Hepatocyte (in vitro differentiated cells): ENCODE results near the gene SRD5A3. TPM values are rescaled to one million over a fixed set of nuclear protein-coding genes. Genes with fewer than 3 reads are reported as not detected.
A peak's percentile ranks its signal among the peaks of the same experiment; 100 is the strongest.

Experiments
- DNase-seq: peaks from one replicate; pipeline ENCODE4 v3.0.0-alpha.2; 2016; ENCODE audit warnings: low spot score
- H2AFZ ChIP-seq: fragments of 200-600 bp; sonication (generic); 2 replicates; pipeline ENCODE4 v1.6.0; 2016; ENCODE audit warnings: antibody characterized with exemption, mild to moderate bottlenecking
- H3K27ac ChIP-seq: fragments of 200-600 bp; sonication (generic); 2 replicates; pipeline ENCODE4 v1.5.1; 2016; ENCODE audit warnings: mild to moderate bottlenecking
- H3K27me3 ChIP-seq: fragments of 200-600 bp; sonication (generic); 2 replicates; pipeline ENCODE4 v1.6.1; 2016
- H3K36me3 ChIP-seq: fragments of 200-600 bp; sonication (generic); replicated peaks from 2 replicates; pipeline ENCODE4 v1.5.1; 2016; ENCODE audit warnings: low read depth; ENCODE audit not compliant: insufficient read depth
- H3K4me1 ChIP-seq: fragments of 200-600 bp; sonication (generic); 2 replicates; pipeline ENCODE4 v1.5.1; 2016; ENCODE audit warnings: mild to moderate bottlenecking, moderate library complexity; ENCODE audit not compliant: insufficient read depth
- H3K4me2 ChIP-seq: fragments of 200-600 bp; sonication (generic); 2 replicates; pipeline ENCODE4 v1.6.0; 2016
- H3K4me3 ChIP-seq: fragments of 200-600 bp; sonication (generic); 2 replicates; pipeline ENCODE4 v1.5.1; 2016; ENCODE audit warnings: mild to moderate bottlenecking
- H3K79me2 ChIP-seq: fragments of 200-600 bp; sonication (generic); 2 replicates; pipeline ENCODE4 v1.6.0; 2017; ENCODE audit warnings: mild to moderate bottlenecking
- H3K9me2 ChIP-seq: fragments of 200-600 bp; sonication (generic); replicated peaks from 2 replicates; pipeline ENCODE4 v1.6.0; 2017; ENCODE audit warnings: mild to moderate bottlenecking; ENCODE audit not compliant: insufficient read depth
- H3K9me3 ChIP-seq: fragments of 200-600 bp; sonication (generic); 2 replicates; pipeline ENCODE4 v1.5.1; 2016; ENCODE audit warnings: low read depth, mild to moderate bottlenecking
- H4K20me1 ChIP-seq: fragments of 200-600 bp; sonication (generic); 2 replicates; pipeline ENCODE4 v1.6.0; 2016; ENCODE audit warnings: mild to moderate bottlenecking; ENCODE audit not compliant: insufficient read depth, poor library complexity, severe bottlenecking
- CTCF ChIP-seq: fragments of 200-600 bp; sonication (generic); IDR thresholded peaks from 2 replicates; pipeline ENCODE4 v1.5.1; 2016; ENCODE audit warnings: antibody characterized with exemption, mild to moderate bottlenecking; ENCODE audit not compliant: poor library complexity
- EZH2 ChIP-seq: fragments of 200-600 bp; sonication (generic); IDR thresholded peaks from 2 replicates; pipeline ENCODE4 v1.6.1; 2016; ENCODE audit warnings: antibody characterized with exemption, mild to moderate bottlenecking, borderline replicate concordance
- EZH2phosphoT487 ChIP-seq: fragments of 200-600 bp; sonication (generic); IDR thresholded peaks from one replicate; pipeline ENCODE4 v1.6.1; 2018; ENCODE audit warnings: antibody characterized with exemption, mild to moderate bottlenecking, low read depth, moderate library complexity; ENCODE audit not compliant: unreplicated experiment, severe bottlenecking
- WGBS: methylation state at CpG from one replicate; pipeline ENCODE4 v1.1.6; 2016; ENCODE audit warnings: low lambda C conversion rate; ENCODE audit errors: missing lambda C conversion rate; 5-methylcytosine and 5-hydroxymethylcytosine counted together
- polyA plus RNA-seq: library from polyadenylated mRNA; unstranded; fragments of >200 nt; fragmentation: Nextera tagmentation; extraction: Ambion mirVana; gene quantifications from 2 replicates; pipeline ENCODE4 v1.2.1, GENCODE V29; 2016
- total RNA-seq: library from RNA; depleted of rRNA; stranded (reverse); fragments of >200 nt; gene quantifications from 2 replicates; pipeline ENCODE4 v1.2.3, GENCODE V29; 2014

SRD5A3 gene
- total and polyA plus RNA-seq, 2 experiments from 2014 or later = 37.5 to 64.3 TPM

- peak overlapping the region; percentile 65 for H3K4me2 ChIP-seq
- 75% methylated on average over 7 of the region's 7 CpGs for WGBS
- H3K4me1 ChIP-seq = peaks cover 8% of the 10 kb centered on the region
- no peak for TF ChIP-seq EZH2phosphoT487
- no peak for TF ChIP-seq EZH2
- no peak for TF ChIP-seq CTCF
- H4K20me1 ChIP-seq = no peaks in the 10 kb centered on the region
- H3K79me2 ChIP-seq = no peaks in the 10 kb centered on the region
- H3K9me3 ChIP-seq = no peaks in the 10 kb centered on the region
- H3K27me3 ChIP-seq = no peaks in the 10 kb centered on the region
- no peaks in the 10 kb centered on the region for H3K36me3 ChIP-seq
- DNase-seq = no peak
- no peak overlapping the region for H3K4me3 ChIP-seq
- H3K9me2 ChIP-seq = no peaks in the 10 kb centered on the region
- H3K27ac ChIP-seq = peak overlapping the region; percentile 78
- H2AFZ ChIP-seq = peak overlapping the region; percentile 27
Measured at GRCh38 chr4:55366621-55367020, 20.6 kb downstream of the SRD5A3 start.

- Histone ChIP-seq H3K79me2 (no peaks in the 10 kb centered on the region), H3K4me3 (no peak overlapping the region), H3K9me3 (no peaks in the 10 kb centered on the region), H2AFZ (peak overlapping the region; percentile 27), H3K4me1 (peaks cover 8% of the 10 kb centered on the region), H4K20me1 (no peaks in the 10 kb centered on the region), H3K4me2 (peak overlapping the region; percentile 65), H3K9me2 (no peaks in the 10 kb centered on the region), H3K27me3 (no peaks in the 10 kb centered on the region), H3K27ac (peak overlapping the region; percentile 78), H3K36me3 (no peaks in the 10 kb centered on the region)
- WGBS = 78% methylated on average over 6 of the region's 6 CpGs
- no peak for DNase-seq
- TF ChIP-seq CTCF (no peak), EZH2phosphoT487 (no peak), EZH2 (no peak)
Measured at GRCh38 chr4:55367084-55367722, 21.2 kb downstream of the SRD5A3 start.

GRCh38 chr4:55369968-55370367 lies 23.9 kb downstream of the SRD5A3 start:
- H4K20me1 ChIP-seq = no peaks in the 10 kb centered on the region
- H3K79me2 ChIP-seq = no peaks in the 10 kb centered on the region
- no peaks in the 10 kb centered on the region for H3K9me2 ChIP-seq
- no peaks in the 10 kb centered on the region for H3K9me3 ChIP-seq
- no peak overlapping the region for H3K4me2 ChIP-seq
- no peak for TF ChIP-seq EZH2
- no peak for TF ChIP-seq CTCF
- no peak for TF ChIP-seq EZH2phosphoT487
- H3K27me3 ChIP-seq = no peaks in the 10 kb centered on the region
- H3K4me3 ChIP-seq = no peak overlapping the region
- 96% methylated on average over 2 of the region's 2 CpGs for WGBS
- DNase-seq = no peak
- H2AFZ ChIP-seq = no peak overlapping the region
- H3K27ac ChIP-seq = no peak overlapping the region
- no peaks in the 10 kb centered on the region for H3K36me3 ChIP-seq
- H3K4me1 ChIP-seq = peaks cover 8% of the 10 kb centered on the region

GRCh38 chr4:55372259-55372658 lies 26.2 kb downstream of the SRD5A3 start:
- H3K4me2 ChIP-seq = no peak overlapping the region

More at GRCh38 chr4:55372259-55372658, 26.2 kb downstream of the SRD5A3 start:
- DNase-seq = no peak
- H3K4me3 ChIP-seq = no peak overlapping the region
- TF ChIP-seq CTCF (no peak), EZH2 (no peak), EZH2phosphoT487 (no peak)
- H4K20me1 ChIP-seq = no peaks in the 10 kb centered on the region
- WGBS = 91% methylated on average over 7 of the region's 7 CpGs
- no peaks in the 10 kb centered on the region for H3K9me3 ChIP-seq
- H3K27ac ChIP-seq = no peak overlapping the region
- H3K36me3 ChIP-seq = no peaks in the 10 kb centered on the region
- H3K9me2 ChIP-seq = no peaks in the 10 kb centered on the region
- no peaks in the 10 kb centered on the region for H3K79me2 ChIP-seq
- peaks cover 6% of the 10 kb centered on the region for H3K4me1 ChIP-seq
- H2AFZ ChIP-seq = no peak overlapping the region
- H3K27me3 ChIP-seq = no peaks in the 10 kb centered on the region
